Neural cell (in vitro differentiated cells): ENCODE data around the gene TOB1. TPM values are rescaled to one million over a fixed set of nuclear protein-coding genes. Genes with fewer than 3 reads are reported as not detected.

Source experiments
- H2AFZ ChIP-seq: fragments of 200-600, 300-800 bp; sonication (generic), shearing (Covaris generic); 2 replicates; pipeline ENCODE4 v1.6.0; 2014; ENCODE audit warnings: low read depth, mild to moderate bottlenecking, antibody characterized with exemption, low read length, moderate library complexity
- H3F3A ChIP-seq: fragments of 200-600 bp; shearing (Covaris generic); 2 replicates; pipeline ENCODE4 v1.6.1; 2016; ENCODE audit warnings: mild to moderate bottlenecking, moderate library complexity, mixed read lengths, antibody characterized with exemption, low read length; ENCODE audit not compliant: insufficient read depth, poor library complexity, severe bottlenecking
- H3K27ac ChIP-seq: fragments of 200-600, 300-800 bp; sonication (generic), shearing (Covaris generic); 2 replicates; pipeline ENCODE4 v1.5.1; 2014; ENCODE audit warnings: mild to moderate bottlenecking, low read length, moderate library complexity
- H3K27me3 ChIP-seq: fragments of 300-800, 200-600 bp; sonication (generic), shearing (Covaris generic); 2 replicates; pipeline ENCODE4 v1.6.0; 2014; ENCODE audit warnings: mild to moderate bottlenecking, low read depth, low read length, moderate library complexity; ENCODE audit not compliant: insufficient read depth
- H3K36me3 ChIP-seq: fragments of 300-800, 200-600 bp; sonication (generic), shearing (Covaris generic); 2 replicates; pipeline ENCODE4 v1.5.1; 2014; ENCODE audit warnings: mild to moderate bottlenecking, antibody characterized with exemption, low read length, moderate library complexity; ENCODE audit not compliant: insufficient read depth
- H3K4me2 ChIP-seq: fragments of 300-800, 200-600 bp; sonication (generic), shearing (Covaris generic); 2 replicates; pipeline ENCODE4 v1.6.0; 2014; ENCODE audit warnings: mild to moderate bottlenecking, low read length
- H3K4me3 ChIP-seq: fragments of 300-800, 200-600 bp; sonication (generic), shearing (Covaris generic); 2 replicates; pipeline ENCODE4 v1.5.1; 2014; ENCODE audit warnings: mild to moderate bottlenecking, low read length, moderate library complexity
- H3K79me2 ChIP-seq: fragments of 200-600 bp; shearing (Covaris generic); replicated peaks from 2 replicates; pipeline ENCODE4 v1.6.0; 2014; ENCODE audit warnings: mild to moderate bottlenecking, low read length, moderate library complexity; ENCODE audit not compliant: insufficient read depth
- H3K9ac ChIP-seq: fragments of 300-800, 200-600 bp; sonication (generic), shearing (Covaris generic); 2 replicates; pipeline ENCODE4 v1.6.1; 2016; ENCODE audit warnings: mild to moderate bottlenecking, low read length, mixed read lengths
- H3K9me2 ChIP-seq: fragments of 200-600 bp; shearing (Covaris generic); 2 replicates; pipeline ENCODE4 v1.6.1; 2016; ENCODE audit warnings: mild to moderate bottlenecking, low read length, mixed read lengths; ENCODE audit not compliant: insufficient read depth
- H3K9me3 ChIP-seq: fragments of 200-600, 300-800 bp; sonication (generic), shearing (Covaris generic); 2 replicates; pipeline ENCODE4 v1.6.1; 2016; ENCODE audit warnings: mild to moderate bottlenecking, mixed run types, low read length, moderate library complexity, mixed read lengths
- H4K20me1 ChIP-seq: fragments of 200-600 bp; shearing (Covaris generic); 2 replicates; pipeline ENCODE4 v1.6.1; 2016; ENCODE audit warnings: mild to moderate bottlenecking, mixed run types; ENCODE audit not compliant: insufficient read depth
- CTCF ChIP-seq: fragments of 450-650 bp; IDR thresholded peaks from 2 replicates; pipeline ENCODE4 v1.5.1; 2014; ENCODE audit warnings: antibody characterized with exemption, mild to moderate bottlenecking, moderate library complexity; ENCODE audit not compliant: poor library complexity, severe bottlenecking
- EP300 ChIP-seq: fragments of 450-650 bp; conservative IDR thresholded peaks from 2 replicates; pipeline ENCODE4 v1.6.1; 2014; ENCODE audit warnings: antibody characterized with exemption, mild to moderate bottlenecking, moderate library complexity; ENCODE audit not compliant: poor library complexity, severe bottlenecking
- EZH2 ChIP-seq: fragments of 200-600, 300-800 bp; shearing (Covaris generic), sonication (generic); IDR thresholded peaks from 2 replicates; pipeline ENCODE4 v1.6.1; 2014; ENCODE audit warnings: antibody characterized with exemption, low read length, borderline replicate concordance, mild to moderate bottlenecking; ENCODE audit not compliant: insufficient read depth, poor library complexity, severe bottlenecking
- MXI1 ChIP-seq: fragments of 450-650 bp; conservative IDR thresholded peaks from 2 replicates; pipeline ENCODE4 v1.6.1; 2014; ENCODE audit warnings: antibody characterized with exemption, mild to moderate bottlenecking; ENCODE audit not compliant: poor library complexity, severe bottlenecking
- POLR2AphosphoS5 ChIP-seq: IDR thresholded peaks from 2 replicates; pipeline ENCODE4 v1.6.1; 2012
- RAD21 ChIP-seq: fragments of 450-650 bp; conservative IDR thresholded peaks from 2 replicates; pipeline ENCODE4 v1.6.1; 2014; ENCODE audit warnings: antibody characterized with exemption, mild to moderate bottlenecking, moderate library complexity
- REST ChIP-seq: IDR thresholded peaks from 2 replicates; pipeline ENCODE4 v1.6.1; 2012; ENCODE audit warnings: borderline replicate concordance
- SMC3 ChIP-seq: fragments of 450-650 bp; conservative IDR thresholded peaks from 2 replicates; pipeline ENCODE4 v1.6.1; 2014; ENCODE audit warnings: antibody characterized with exemption, mild to moderate bottlenecking, moderate library complexity; ENCODE audit not compliant: poor library complexity
- TAF1 ChIP-seq: IDR thresholded peaks from 2 replicates; pipeline ENCODE4 v1.6.1; 2012; ENCODE audit warnings: low read depth
- polyA plus RNA-seq: library from polyadenylated mRNA; depleted of rRNA; stranded (reverse); fragments of >200 nt; gene quantifications from 2 replicates; pipeline ENCODE4 v1.2.3, GENCODE V29; 2014

TOB1 gene
- polyA plus RNA-seq, 1 donor from 2014 or later = 8.9 TPM

GRCh38 chr17:50891577-50891989 is 25.4 kb upstream of the TOB1 start:
- Histone ChIP-seq H4K20me1 (no peaks in the 10 kb centered on the region), H3K79me2 (no peaks in the 10 kb centered on the region), H3K9me3 (no peaks in the 10 kb centered on the region), H2AFZ (no peak overlapping the region), H3K27me3 (no peaks in the 10 kb centered on the region), H3K27ac (no peak overlapping the region), H3K4me2 (no peak overlapping the region), H3K36me3 (no peaks in the 10 kb centered on the region), H3K9me2 (no peaks in the 10 kb centered on the region), H3K9ac (no peak overlapping the region), H3K4me3 (no peak overlapping the region), H3F3A (no peaks in the 10 kb centered on the region)
- TF ChIP-seq CTCF (no peak), TAF1 (no peak), RAD21 (no peak), EZH2 (no peak), REST (no peak), EP300 (no peak), MXI1 (no peak), SMC3 (no peak), POLR2AphosphoS5 (no peak)

DNA sequence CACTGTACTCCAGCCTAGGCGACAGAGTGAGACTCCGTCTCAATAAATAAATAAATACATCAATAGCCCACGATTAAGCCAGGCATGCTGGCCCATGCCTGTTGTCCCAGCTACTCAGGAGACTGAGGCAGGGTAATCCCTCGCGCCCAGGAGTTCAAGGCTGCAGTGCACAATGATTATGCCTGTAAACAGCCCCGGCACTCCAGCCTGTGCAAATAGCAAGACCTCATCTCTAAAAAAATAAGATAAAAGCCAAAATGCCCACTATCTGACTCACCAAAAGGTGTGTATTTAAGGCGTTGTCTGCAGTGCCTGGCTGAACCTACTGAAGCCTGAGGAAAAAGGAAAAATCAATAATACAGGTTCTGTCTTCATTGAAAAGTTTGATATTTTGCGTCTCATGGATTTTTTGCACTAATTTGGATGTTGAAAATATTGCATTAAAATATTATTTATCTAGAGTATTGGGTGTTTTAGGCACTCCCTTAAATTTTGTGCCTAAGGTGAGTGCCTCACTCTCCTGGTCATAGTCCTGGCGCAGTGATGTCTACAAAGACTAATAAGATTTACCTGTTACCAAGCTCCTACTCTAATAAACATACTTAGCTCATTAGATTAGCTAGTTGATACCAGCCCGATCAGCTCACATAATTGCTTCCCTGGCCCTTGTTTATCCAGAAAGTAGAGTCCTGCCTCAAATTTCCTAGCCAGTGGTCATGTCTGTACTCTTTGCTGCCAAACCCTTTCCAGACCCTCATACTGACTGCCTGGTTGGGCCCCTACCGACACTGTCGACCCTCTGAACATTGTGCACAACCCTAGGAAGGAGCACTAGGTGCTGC is 24.7 kb upstream of the TOB1 start:
- Histone ChIP-seq H4K20me1 (no peaks in the 10 kb centered on the region), H3K27ac (no peak overlapping the region), H3K9me3 (no peaks in the 10 kb centered on the region), H3K9me2 (no peaks in the 10 kb centered on the region), H3K79me2 (no peaks in the 10 kb centered on the region), H2AFZ (no peak overlapping the region), H3K9ac (no peak overlapping the region), H3K36me3 (no peaks in the 10 kb centered on the region), H3K4me3 (no peak overlapping the region), H3K27me3 (no peaks in the 10 kb centered on the region), H3K4me2 (no peak overlapping the region), H3F3A (no peaks in the 10 kb centered on the region)
- TF ChIP-seq POLR2AphosphoS5 (no peak), EP300 (no peak), CTCF (no peak), SMC3 (no peak), RAD21 (no peak), EZH2 (no peak), TAF1 (no peak), MXI1 (no peak), REST (no peak)
